GM23338 (cell line): ENCODE measurements around the gene FBXO17.

ENCODE experiments used
- CREB1 ChIP-seq: fragments of 250-450 bp; sonication (Bioruptor Pico); IDR thresholded peaks from 2 replicates; pipeline ENCODE4 v1.5.0; 2020; ENCODE audit warnings: low read depth, mild to moderate bottlenecking, moderate library complexity
- CTCF ChIP-seq, 2 experiments: fragments of 200-600 bp in 1 of 2; sonication (generic) in 1 of 2; conservative IDR thresholded peaks; 2 replicates each; pipeline versions ENCODE4 v1.5.1 to v1.6.1; 2016 to 2017; ENCODE audit warnings: antibody characterized with exemption in 2 of 2, low read depth in 2 of 2, mild to moderate bottlenecking in 2 of 2, moderate library complexity in 1 of 2
- POLR2AphosphoS5 ChIP-seq: IDR thresholded peaks from 2 replicates; pipeline ENCODE4 v1.6.1; 2016; ENCODE audit warnings: antibody characterized with exemption, low read depth

DNA sequence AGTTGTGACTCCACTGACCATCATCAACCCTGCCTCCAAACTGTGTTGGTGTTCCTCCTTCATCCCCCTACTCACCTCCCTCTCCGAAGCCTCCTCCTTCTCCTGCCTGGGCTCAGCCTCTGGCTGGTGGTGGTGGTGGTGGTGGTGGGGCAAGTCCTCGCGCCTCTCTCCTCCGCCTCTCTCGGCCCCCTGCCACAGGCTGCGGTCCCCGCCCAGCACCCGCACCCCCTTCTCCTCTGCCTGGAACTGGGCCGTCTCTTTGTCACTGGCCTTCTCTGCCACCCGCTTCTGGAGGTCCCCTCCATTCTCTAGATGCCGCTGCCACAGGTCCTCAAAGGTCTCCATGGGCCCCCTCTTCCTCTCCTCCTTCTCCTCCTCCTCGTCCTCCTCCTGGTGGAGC, 65.1 kb downstream of the FBXO17 start:
- TF ChIP-seq CREB1: no peak
- TF ChIP-seq CTCF (conservative IDR thresholded peaks at IDR 0.05; ENCODE audit: low read depth in 2 of 2): no peak
- TF ChIP-seq POLR2AphosphoS5: no peak
